ENCODE results near the gene SLC39A11.

SLC39A11 gene

DNA sequence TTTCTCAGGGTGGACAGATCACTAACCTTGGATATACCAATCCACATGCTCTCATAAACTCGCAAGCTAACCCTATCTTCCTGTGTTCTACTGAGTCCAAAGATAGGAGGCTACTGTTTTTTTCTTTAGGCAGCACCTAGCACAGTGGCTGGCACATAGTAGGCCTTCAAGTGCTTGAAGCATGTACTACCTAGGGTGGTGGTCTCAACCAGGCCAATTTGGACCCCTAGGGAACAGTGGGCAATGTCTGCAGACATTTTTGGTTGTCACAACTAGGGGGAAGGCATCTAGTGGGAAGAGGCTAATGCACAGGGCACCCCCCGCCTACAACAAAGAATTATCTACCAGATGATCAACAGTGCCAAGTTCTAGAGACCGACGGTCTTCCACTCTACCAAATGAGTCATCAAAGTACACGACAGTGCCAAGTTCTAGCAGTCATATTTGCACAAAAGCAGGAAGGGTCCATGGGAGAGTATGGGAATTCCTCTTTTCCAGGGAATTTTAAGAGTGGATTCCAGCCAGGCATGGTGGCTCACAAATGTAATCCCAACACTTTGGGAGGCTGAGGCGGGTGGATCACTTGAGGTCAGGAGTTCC, 390.3 kb downstream of the SLC39A11 start:
- TF ChIP-seq CREB1 (IDR thresholded peaks at IDR 0.05; ENCODE audit: low read depth) (no peak), NFIC (IDR thresholded peaks at IDR 0.05) (0 out of 2 replicates have a peak, but pooled peaks have one; percentile 18), ZBTB7A (IDR thresholded peaks at IDR 0.05; ENCODE audit: low read depth) (no peak)

DNA sequence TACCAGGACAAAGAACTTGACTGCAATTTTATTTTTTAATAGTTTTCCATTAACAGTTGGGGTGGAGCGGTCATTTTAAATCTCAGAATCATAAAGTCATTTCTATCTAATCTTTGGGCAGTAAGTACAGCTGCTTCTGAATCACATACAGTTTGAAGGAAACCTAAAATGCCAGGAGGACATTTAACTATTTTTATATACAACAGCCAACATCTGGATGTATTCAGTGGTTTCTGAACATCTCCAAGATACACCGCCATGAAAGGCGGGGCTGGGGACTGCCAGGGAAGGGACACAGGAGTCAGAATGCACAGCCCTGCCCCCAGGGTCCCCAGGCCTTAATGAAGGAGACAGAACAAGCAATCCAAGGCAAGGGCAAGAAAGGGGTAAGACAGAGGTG, 392.3 kb downstream of the SLC39A11 start:
- TF ChIP-seq, protein P1, sequence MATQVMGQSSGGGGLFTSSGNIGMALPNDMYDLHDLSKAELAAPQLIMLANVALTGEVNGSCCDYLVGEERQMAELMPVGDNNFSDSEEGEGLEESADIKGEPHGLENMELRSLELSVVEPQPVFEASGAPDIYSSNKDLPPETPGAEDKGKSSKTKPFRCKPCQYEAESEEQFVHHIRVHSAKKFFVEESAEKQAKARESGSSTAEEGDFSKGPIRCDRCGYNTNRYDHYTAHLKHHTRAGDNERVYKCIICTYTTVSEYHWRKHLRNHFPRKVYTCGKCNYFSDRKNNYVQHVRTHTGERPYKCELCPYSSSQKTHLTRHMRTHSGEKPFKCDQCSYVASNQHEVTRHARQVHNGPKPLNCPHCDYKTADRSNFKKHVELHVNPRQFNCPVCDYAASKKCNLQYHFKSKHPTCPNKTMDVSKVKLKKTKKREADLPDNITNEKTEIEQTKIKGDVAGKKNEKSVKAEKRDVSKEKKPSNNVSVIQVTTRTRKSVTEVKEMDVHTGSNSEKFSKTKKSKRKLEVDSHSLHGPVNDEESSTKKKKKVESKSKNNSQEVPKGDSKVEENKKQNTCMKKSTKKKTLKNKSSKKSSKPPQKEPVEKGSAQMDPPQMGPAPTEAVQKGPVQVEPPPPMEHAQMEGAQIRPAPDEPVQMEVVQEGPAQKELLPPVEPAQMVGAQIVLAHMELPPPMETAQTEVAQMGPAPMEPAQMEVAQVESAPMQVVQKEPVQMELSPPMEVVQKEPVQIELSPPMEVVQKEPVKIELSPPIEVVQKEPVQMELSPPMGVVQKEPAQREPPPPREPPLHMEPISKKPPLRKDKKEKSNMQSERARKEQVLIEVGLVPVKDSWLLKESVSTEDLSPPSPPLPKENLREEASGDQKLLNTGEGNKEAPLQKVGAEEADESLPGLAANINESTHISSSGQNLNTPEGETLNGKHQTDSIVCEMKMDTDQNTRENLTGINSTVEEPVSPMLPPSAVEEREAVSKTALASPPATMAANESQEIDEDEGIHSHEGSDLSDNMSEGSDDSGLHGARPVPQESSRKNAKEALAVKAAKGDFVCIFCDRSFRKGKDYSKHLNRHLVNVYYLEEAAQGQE (IDR thresholded peaks at IDR 0.05; ENCODE audit: low read depth), result no peak
- no peak for TF ChIP-seq CEBPB (IDR thresholded peaks at IDR 0.05)
- TF ChIP-seq TCF12 (IDR thresholded peaks at IDR 0.05; ENCODE audit: low read depth), result no peak
- no peak for TF ChIP-seq TAF1 (IDR thresholded peaks at IDR 0.05; ENCODE audit: low read depth)
- TF ChIP-seq NFIC (IDR thresholded peaks at IDR 0.05), result no peak
- no peak for TF ChIP-seq YY1 (IDR thresholded peaks at IDR 0.05; ENCODE audit: low read depth)
- TF ChIP-seq FOXM1 (IDR thresholded peaks at IDR 0.05; ENCODE audit: borderline replicate concordance, low read depth), result no peak
- no peak for TF ChIP-seq EGR1 (IDR thresholded peaks at IDR 0.05)
- TF ChIP-seq CREB1 (IDR thresholded peaks at IDR 0.05; ENCODE audit: low read depth), result no peak
- TF ChIP-seq TEAD4 (IDR thresholded peaks at IDR 0.05), result no peak
- TF ChIP-seq EP300 (IDR thresholded peaks at IDR 0.05; ENCODE audit: borderline replicate concordance), result no peak
- TF ChIP-seq, protein P2, sequence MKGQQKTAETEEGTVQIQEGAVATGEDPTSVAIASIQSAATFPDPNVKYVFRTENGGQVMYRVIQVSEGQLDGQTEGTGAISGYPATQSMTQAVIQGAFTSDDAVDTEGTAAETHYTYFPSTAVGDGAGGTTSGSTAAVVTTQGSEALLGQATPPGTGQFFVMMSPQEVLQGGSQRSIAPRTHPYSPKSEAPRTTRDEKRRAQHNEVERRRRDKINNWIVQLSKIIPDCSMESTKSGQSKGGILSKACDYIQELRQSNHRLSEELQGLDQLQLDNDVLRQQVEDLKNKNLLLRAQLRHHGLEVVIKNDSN (IDR thresholded peaks at IDR 0.05), result no peak
- no peak for TF ChIP-seq ZBTB7A (IDR thresholded peaks at IDR 0.05; ENCODE audit: low read depth)

DNA sequence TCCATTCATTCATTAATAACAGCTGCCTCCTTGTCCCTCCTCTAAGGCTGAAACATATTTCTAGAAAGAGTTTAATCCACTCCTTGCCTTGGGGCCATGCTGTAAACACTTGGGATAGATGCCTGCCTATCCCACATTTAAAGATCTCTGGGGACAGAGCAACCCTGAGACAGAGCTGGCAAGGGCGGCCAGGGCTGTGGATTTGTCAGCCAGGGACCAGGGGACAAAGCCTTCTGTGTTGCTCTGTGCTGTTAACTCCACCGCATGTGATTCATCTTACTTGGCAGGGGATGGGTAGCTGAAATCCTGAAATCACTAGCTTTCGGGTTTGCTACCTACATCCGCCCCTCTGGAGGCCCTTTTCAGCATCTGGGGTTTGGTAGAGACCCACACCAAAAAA, 392.9 kb downstream of the SLC39A11 start:
- TF ChIP-seq EP300 (IDR thresholded peaks at IDR 0.05; ENCODE audit: borderline replicate concordance), result no peak
- TF ChIP-seq, protein P2 (IDR thresholded peaks at IDR 0.05), result no peak
- TF ChIP-seq TCF12 (IDR thresholded peaks at IDR 0.05; ENCODE audit: low read depth), result no peak

DNA sequence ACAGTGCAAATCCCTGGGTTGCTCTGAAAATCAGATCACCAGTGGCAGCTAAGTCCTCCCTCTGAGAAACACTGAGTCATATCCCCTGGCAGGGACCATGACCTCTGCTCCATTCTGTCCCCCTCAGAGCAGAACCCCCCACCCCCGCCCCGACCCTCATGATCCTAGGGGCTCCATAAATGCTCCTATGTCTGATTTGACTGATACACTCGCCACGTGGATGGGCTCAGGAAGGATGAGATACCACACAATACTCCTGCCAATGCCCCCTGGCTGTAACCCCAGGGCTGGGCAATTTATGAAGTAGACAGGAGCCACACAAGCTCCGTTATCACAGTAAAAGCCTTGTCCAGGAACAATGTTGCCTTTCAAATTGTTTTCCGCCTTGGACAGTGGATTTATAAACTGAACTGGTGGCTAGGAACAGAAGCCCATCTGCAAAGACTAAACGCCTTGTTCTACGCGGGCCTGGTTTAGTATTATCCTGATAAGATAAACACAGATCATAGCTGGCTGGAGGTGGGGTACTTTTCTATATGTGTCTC, 394.8 kb downstream of the SLC39A11 start:
- TF ChIP-seq EGR1 (IDR thresholded peaks at IDR 0.05) (no peak), NFIC (IDR thresholded peaks at IDR 0.05) (no peak), CREB1 (IDR thresholded peaks at IDR 0.05; ENCODE audit: low read depth) (no peak), TEAD4 (IDR thresholded peaks at IDR 0.05) (no peak), CEBPB (IDR thresholded peaks at IDR 0.05) (no peak)
- TF ChIP-seq, protein P2 (IDR thresholded peaks at IDR 0.05), result no peak

DNA sequence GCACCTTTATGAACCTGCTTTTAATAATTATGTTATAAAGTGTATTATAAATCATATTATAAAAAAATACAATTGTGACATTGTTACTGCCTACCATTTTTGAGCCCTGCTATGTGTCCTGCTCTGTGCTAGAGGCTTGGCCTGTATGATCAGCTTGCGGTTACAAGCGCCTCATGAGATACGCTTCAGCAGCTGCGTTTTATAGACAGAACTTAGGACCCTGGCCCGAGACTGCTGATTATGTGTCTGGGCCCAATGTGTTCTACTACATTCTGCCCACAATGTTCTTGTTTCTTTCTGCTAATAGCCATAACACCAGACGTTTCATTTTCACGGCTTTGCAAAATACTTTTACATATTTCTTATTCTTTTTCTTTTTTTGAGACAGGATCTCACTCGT, 395.8 kb downstream of the SLC39A11 start:
- TF ChIP-seq NFIC (IDR thresholded peaks at IDR 0.05), result no peak
- TF ChIP-seq CREB1 (IDR thresholded peaks at IDR 0.05; ENCODE audit: low read depth), result no peak
- no peak for TF ChIP-seq EGR1 (IDR thresholded peaks at IDR 0.05)
- TF ChIP-seq, protein P3, sequence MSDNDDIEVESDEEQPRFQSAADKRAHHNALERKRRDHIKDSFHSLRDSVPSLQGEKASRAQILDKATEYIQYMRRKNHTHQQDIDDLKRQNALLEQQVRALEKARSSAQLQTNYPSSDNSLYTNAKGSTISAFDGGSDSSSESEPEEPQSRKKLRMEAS (IDR thresholded peaks at IDR 0.05), result no peak
- TF ChIP-seq, protein P1 (IDR thresholded peaks at IDR 0.05; ENCODE audit: low read depth), result no peak
- TF ChIP-seq TCF12 (IDR thresholded peaks at IDR 0.05; ENCODE audit: low read depth), result no peak
- no peak for TF ChIP-seq TAF1 (IDR thresholded peaks at IDR 0.05; ENCODE audit: low read depth)
- TF ChIP-seq ZBTB7A (IDR thresholded peaks at IDR 0.05; ENCODE audit: low read depth), result no peak
- TF ChIP-seq RAD21 (IDR thresholded peaks at IDR 0.05; ENCODE audit: low read depth), result no peak
- no peak for TF ChIP-seq CEBPB (IDR thresholded peaks at IDR 0.05)
- no peak for TF ChIP-seq FOXM1 (IDR thresholded peaks at IDR 0.05; ENCODE audit: borderline replicate concordance, low read depth)
- TF ChIP-seq, protein P2 (IDR thresholded peaks at IDR 0.05), result no peak

DNA sequence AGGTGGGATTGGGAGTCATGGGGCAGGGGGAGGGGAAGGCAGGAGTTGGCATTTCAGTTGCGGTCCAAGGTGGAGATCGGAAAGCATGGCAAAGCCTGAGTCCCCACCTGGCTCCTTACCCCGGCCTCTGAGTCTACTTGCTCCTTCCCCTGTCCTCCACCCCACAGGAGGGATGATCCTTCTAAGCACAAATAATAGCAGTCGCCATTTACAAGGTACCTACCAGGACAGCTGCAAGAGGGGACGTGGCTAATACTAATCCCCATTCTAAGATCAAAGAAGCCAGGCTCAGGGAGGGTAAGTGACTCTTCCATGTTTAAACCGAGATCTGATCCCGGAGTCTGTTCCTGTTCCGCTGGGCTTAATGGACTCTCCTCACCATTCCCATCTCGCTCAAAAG, 396.3 kb downstream of the SLC39A11 start:
- TF ChIP-seq, protein P1 (IDR thresholded peaks at IDR 0.05; ENCODE audit: low read depth), result no peak
- TF ChIP-seq, protein P2 (IDR thresholded peaks at IDR 0.05), result no peak
- TF ChIP-seq NFIC (IDR thresholded peaks at IDR 0.05) (no peak), TCF12 (IDR thresholded peaks at IDR 0.05; ENCODE audit: low read depth) (no peak)
- TF ChIP-seq, protein P3 (IDR thresholded peaks at IDR 0.05), result no peak
